WERI-Rb-1 (cell line): Measurements from ENCODE around the gene ANLN.
"Not testable (repeated sequence)": the region's sequence is repeated elsewhere in the genome, so short reads cannot be mapped to it uniquely, and the experiment has no call there.

Experiments used
- DNase-seq: peaks from one replicate; pipeline ENCODE4 v3.0.0-alpha.2; 2020
- H3K27ac ChIP-seq: fragments of 250-450 bp; sonication (Bioruptor Pico); 2 replicates; pipeline ENCODE4 v1.5.1; 2020; ENCODE audit warnings: mild to moderate bottlenecking, moderate library complexity
- H3K27me3 ChIP-seq: fragments of 250-450 bp; sonication (Bioruptor Pico); 2 replicates; pipeline ENCODE4 v1.5.1; 2021; ENCODE audit warnings: mild to moderate bottlenecking, low read depth, moderate library complexity; ENCODE audit not compliant: insufficient read depth, severe bottlenecking
- H3K36me3 ChIP-seq: fragments of 250-450 bp; sonication (Bioruptor Pico); 2 replicates; pipeline ENCODE4 v1.5.1; 2020; ENCODE audit warnings: mild to moderate bottlenecking, moderate library complexity
- H3K4me3 ChIP-seq: 2 replicates; pipeline ENCODE4 v1.5.1; 2011; ENCODE audit warnings: low read depth, mild to moderate bottlenecking, control low read depth, low read length
- H3K9me3 ChIP-seq: fragments of 250-450 bp; sonication (Bioruptor Pico); 2 replicates; pipeline ENCODE4 v1.5.1; 2021; ENCODE audit warnings: mild to moderate bottlenecking, moderate library complexity; ENCODE audit not compliant: severe bottlenecking
- TF ChIP-seq, protein P1 (sequence below): IDR thresholded peaks from 2 replicates; pipeline ENCODE4 v1.5.1; 2011; ENCODE audit warnings: low read depth, mild to moderate bottlenecking, control low read depth, inconsistent platforms, low read length

The ANLN gene

DNA sequence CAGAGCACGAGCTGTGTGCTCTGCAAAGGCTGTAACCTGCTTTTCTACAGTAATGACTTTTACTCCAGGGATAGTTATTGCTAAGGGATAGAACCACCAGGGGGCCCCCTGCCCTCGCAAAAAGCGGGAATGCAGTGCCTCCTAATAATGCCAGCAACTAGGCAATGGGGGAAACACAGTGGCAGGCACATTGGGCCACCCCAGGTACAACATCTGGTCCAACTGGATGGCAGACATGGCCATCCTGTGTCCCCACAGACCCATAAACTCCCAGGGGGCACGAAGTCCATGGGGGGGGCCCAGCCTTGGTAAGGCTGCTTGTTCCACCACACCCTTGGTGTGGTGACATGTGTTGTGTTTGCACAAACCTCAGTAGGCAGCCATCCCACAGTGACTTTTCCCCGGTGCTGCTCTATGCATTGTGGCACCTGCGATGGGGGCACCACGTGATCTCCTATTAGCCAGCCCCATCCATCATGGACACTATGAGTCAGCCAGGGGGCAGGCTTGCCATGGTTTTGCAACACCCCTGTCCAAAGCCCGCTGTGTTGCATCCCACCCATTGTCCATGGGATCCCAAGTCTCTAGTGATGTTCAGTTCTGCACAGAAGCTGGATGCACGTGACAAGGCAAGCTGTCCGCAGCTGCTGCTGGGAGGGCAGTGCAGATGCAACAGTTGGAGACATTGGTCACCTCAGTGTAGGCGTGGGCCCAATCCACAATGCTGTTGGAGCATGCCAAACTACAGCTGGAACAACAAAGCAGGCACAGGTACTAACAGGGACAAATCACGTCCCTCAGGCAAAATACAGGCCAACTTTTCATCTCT is 84.0 kb downstream of the ANLN start:
- DNase-seq = peak; percentile 67
- TF ChIP-seq, protein P1, sequence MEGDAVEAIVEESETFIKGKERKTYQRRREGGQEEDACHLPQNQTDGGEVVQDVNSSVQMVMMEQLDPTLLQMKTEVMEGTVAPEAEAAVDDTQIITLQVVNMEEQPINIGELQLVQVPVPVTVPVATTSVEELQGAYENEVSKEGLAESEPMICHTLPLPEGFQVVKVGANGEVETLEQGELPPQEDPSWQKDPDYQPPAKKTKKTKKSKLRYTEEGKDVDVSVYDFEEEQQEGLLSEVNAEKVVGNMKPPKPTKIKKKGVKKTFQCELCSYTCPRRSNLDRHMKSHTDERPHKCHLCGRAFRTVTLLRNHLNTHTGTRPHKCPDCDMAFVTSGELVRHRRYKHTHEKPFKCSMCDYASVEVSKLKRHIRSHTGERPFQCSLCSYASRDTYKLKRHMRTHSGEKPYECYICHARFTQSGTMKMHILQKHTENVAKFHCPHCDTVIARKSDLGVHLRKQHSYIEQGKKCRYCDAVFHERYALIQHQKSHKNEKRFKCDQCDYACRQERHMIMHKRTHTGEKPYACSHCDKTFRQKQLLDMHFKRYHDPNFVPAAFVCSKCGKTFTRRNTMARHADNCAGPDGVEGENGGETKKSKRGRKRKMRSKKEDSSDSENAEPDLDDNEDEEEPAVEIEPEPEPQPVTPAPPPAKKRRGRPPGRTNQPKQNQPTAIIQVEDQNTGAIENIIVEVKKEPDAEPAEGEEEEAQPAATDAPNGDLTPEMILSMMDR = peak; percentile 70
- H3K27ac ChIP-seq = no peak overlapping the region
- H3K4me3 ChIP-seq = no peak overlapping the region
- no peaks in the 10 kb centered on the region for H3K27me3 ChIP-seq
- no peaks in the 10 kb centered on the region for H3K9me3 ChIP-seq
- H3K36me3 ChIP-seq = no peaks in the 10 kb centered on the region

GRCh38 chr7:36474283-36475010 is 84.8 kb downstream of the ANLN start:
- H3K36me3 ChIP-seq = no peaks in the 10 kb centered on the region
- no peaks in the 10 kb centered on the region for H3K27me3 ChIP-seq
- no peak overlapping the region for H3K27ac ChIP-seq
- peaks cover 5% of the 10 kb centered on the region for H3K9me3 ChIP-seq
- TF ChIP-seq, protein P1 = no peak
- DNase-seq = no peak
- no peak overlapping the region for H3K4me3 ChIP-seq

DNA sequence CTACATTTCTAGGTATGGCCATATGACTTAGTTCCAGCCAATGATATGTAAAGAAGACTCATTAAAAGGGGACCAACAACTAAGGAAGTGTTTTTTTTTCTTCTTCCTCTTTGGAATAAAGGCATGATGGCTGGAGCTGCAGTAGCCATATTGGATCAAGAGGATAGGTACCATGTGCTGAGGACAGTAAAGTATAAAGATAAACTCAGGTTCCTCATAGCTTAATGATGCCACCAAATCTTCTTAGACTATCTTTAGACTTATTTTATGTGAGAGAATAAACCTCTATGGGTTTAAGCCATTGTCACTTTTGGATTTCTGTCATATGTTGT is 85.3 kb downstream of the ANLN start:
- Histone ChIP-seq H3K4me3 (no peak overlapping the region), H3K27me3 (no peaks in the 10 kb centered on the region), H3K27ac (no peak overlapping the region), H3K9me3 (peaks cover 5% of the 10 kb centered on the region), H3K36me3 (no peaks in the 10 kb centered on the region)
- TF ChIP-seq, protein P1 = no peak
- DNase-seq = no peak

- H3K9me3 ChIP-seq = peaks cover 5% of the 10 kb centered on the region
- no peak overlapping the region for H3K4me3 ChIP-seq
- TF ChIP-seq, protein P1 = no peak
- no peak for DNase-seq
- no peaks in the 10 kb centered on the region for H3K27me3 ChIP-seq
- no peak overlapping the region for H3K27ac ChIP-seq
- no peaks in the 10 kb centered on the region for H3K36me3 ChIP-seq
Measured at GRCh38 chr7:36475381-36475780, 85.7 kb downstream of the ANLN start.

- DNase-seq = no peak
- TF ChIP-seq, protein P1 = no peak
- H3K27ac ChIP-seq = no peak overlapping the region
- H3K9me3 ChIP-seq = peaks cover 5% of the 10 kb centered on the region
- H3K27me3 ChIP-seq = no peaks in the 10 kb centered on the region
- H3K4me3 ChIP-seq = no peak overlapping the region
- no peaks in the 10 kb centered on the region for H3K36me3 ChIP-seq
Measured at GRCh38 chr7:36478745-36479144, 89.1 kb downstream of the ANLN start.

GRCh38 chr7:36483853-36484252 is 94.2 kb downstream of the ANLN start:
- not testable (repeated sequence) for H3K36me3 ChIP-seq, H3K27ac ChIP-seq, H3K27me3 ChIP-seq, DNase-seq, H3K9me3 ChIP-seq, H3K4me3 ChIP-seq
